H1 (cell line): Measurements from ENCODE around the gene DOCK3. TPM values are rescaled to one million over a fixed set of nuclear protein-coding genes. Genes with fewer than 3 reads are reported as not detected.

Experiments
- BACH1 ChIP-seq: IDR thresholded peaks from 2 replicates; pipeline ENCODE4 v1.6.1; 2012; ENCODE audit warnings: low read length, improper control_type of control experiment
- CBX5 ChIP-seq: fragments of 300-800, 300-1000 bp; sonication (generic); IDR thresholded peaks from 2 replicates; pipeline ENCODE4 v1.7.1; 2016; ENCODE audit warnings: antibody characterized with exemption, low read length, low read depth
- CBX8 ChIP-seq: fragments of 300-800, 300-1000 bp; sonication (generic); IDR thresholded peaks from 2 replicates; pipeline ENCODE4 v1.7.1; 2016; ENCODE audit warnings: low read depth, low read length, borderline replicate concordance
- CHD1 ChIP-seq: IDR thresholded peaks from 2 replicates; pipeline ENCODE4 v1.6.1; 2012; ENCODE audit warnings: low read depth, low read length, improper control_type of control experiment
- CTBP2 ChIP-seq: IDR thresholded peaks from 2 replicates; pipeline ENCODE4 v1.7.0; 2011; ENCODE audit warnings: borderline replicate concordance, mild to moderate bottlenecking, moderate library complexity, mixed read lengths, low read length; ENCODE audit not compliant: insufficient read depth, insufficient read length
- FOSL1 ChIP-seq: IDR thresholded peaks from 2 replicates; pipeline ENCODE4 v1.6.1; 2011; ENCODE audit warnings: mild to moderate bottlenecking, low read depth, low read length, moderate library complexity; ENCODE audit not compliant: insufficient read depth
- GABPA ChIP-seq: IDR thresholded peaks from 2 replicates; pipeline ENCODE4 v1.6.1; 2011; ENCODE audit warnings: mild to moderate bottlenecking, low read length, moderate library complexity, borderline replicate concordance; ENCODE audit not compliant: insufficient read depth
- GTF2F1 ChIP-seq: IDR thresholded peaks from 2 replicates; pipeline ENCODE4 v1.6.1; 2012; ENCODE audit warnings: low read depth, low read length, improper control_type of control experiment, borderline replicate concordance
- JUN ChIP-seq: IDR thresholded peaks from 2 replicates; pipeline ENCODE4 v1.6.1; 2011; ENCODE audit warnings: low read depth, mild to moderate bottlenecking, improper control_type of control experiment, low read length
- KDM4A ChIP-seq: IDR thresholded peaks from one replicate; pipeline ENCODE4 v1.7.1; 2012; ENCODE audit warnings: low read depth, mild to moderate bottlenecking, moderate library complexity, low read length, inconsistent platforms; ENCODE audit not compliant: severe bottlenecking
- KDM5A ChIP-seq: fragments of 200-600 bp; IDR thresholded peaks from 2 replicates; pipeline ENCODE4 v1.7.1; 2012; ENCODE audit warnings: mild to moderate bottlenecking, low read length, inconsistent platforms, mixed read lengths
- MAFK ChIP-seq: IDR thresholded peaks from 2 replicates; pipeline ENCODE4 v1.6.1; 2012; ENCODE audit warnings: low read depth, mild to moderate bottlenecking, improper control_type of control experiment, low read length
- POLR2A ChIP-seq, 2 experiments: IDR thresholded peaks; 1 replicate in 1 of 2; 2 replicates in 1 of 2; pipeline ENCODE4 v1.6.1; 2011; ENCODE audit warnings: low read depth in 2 of 2, low read length in 2 of 2, mild to moderate bottlenecking in 2 of 2; ENCODE audit errors: control extremely low read depth in 1 of 2
- RBBP5 ChIP-seq: IDR thresholded peaks from 2 replicates; pipeline ENCODE4 v1.7.1; 2012; ENCODE audit warnings: low read depth, mild to moderate bottlenecking, inconsistent platforms, low read length, moderate library complexity, borderline replicate concordance
- RFX5 ChIP-seq: IDR thresholded peaks from 2 replicates; pipeline ENCODE4 v1.6.1; 2011; ENCODE audit warnings: low read depth, low read length, improper control_type of control experiment, borderline replicate concordance
- SP2 ChIP-seq: IDR thresholded peaks from 2 replicates; pipeline ENCODE4 v1.6.1; 2012; ENCODE audit warnings: mild to moderate bottlenecking, low read length, inconsistent platforms
- USF2 ChIP-seq: IDR thresholded peaks from 2 replicates; pipeline ENCODE4 v1.6.1; 2011; ENCODE audit warnings: low read length, improper control_type of control experiment
- polyA plus RNA-seq, 7 experiments: library from polyadenylated mRNA; depleted of rRNA in 3 of 7; stranded (reverse) in 5 of 7; unstranded in 2 of 7; fragments of >200 nt in 5 of 7; fragments of 200-250 nt in 2 of 7; gene quantifications; 1 replicate in 5 of 7; 2 replicates in 1 of 7; 4 replicates in 1 of 7; pipeline versions ENCODE4 v1.2.1 to v1.2.3, GENCODE V29; 2011 to 2013; ENCODE audit warnings: missing spikeins in 2 of 7, mixed read lengths in 2 of 7
- total RNA-seq: library from RNA; stranded (reverse); fragmentation: NEBNext Ultra II Directional; extraction: Animal tissue kit (Norgen Biotek cat#: 25700); gene quantifications from 2 replicates; pipeline ENCODE4 v1.2.1, GENCODE V29; 2021
- TF ChIP-seq, protein P1 (sequence below): IDR thresholded peaks from 2 replicates; pipeline ENCODE4 v1.6.1; 2012; ENCODE audit warnings: low read length, inconsistent platforms
- TF ChIP-seq, protein P2 (sequence below): IDR thresholded peaks from 2 replicates; pipeline ENCODE4 v1.6.1; 2011; ENCODE audit warnings: low read depth, mild to moderate bottlenecking, low read length; ENCODE audit not compliant: insufficient read depth
- TF ChIP-seq, protein P3 (sequence below): IDR thresholded peaks from 2 replicates; pipeline ENCODE4 v1.6.1; 2012; ENCODE audit warnings: inconsistent platforms

Gene DOCK3
- total and polyA plus RNA-seq, 2 of the 8 experiments (the other 6 are each of a cell fraction or from before 2014, with no cell fraction given): 2.7 to 5.0 TPM

DNA sequence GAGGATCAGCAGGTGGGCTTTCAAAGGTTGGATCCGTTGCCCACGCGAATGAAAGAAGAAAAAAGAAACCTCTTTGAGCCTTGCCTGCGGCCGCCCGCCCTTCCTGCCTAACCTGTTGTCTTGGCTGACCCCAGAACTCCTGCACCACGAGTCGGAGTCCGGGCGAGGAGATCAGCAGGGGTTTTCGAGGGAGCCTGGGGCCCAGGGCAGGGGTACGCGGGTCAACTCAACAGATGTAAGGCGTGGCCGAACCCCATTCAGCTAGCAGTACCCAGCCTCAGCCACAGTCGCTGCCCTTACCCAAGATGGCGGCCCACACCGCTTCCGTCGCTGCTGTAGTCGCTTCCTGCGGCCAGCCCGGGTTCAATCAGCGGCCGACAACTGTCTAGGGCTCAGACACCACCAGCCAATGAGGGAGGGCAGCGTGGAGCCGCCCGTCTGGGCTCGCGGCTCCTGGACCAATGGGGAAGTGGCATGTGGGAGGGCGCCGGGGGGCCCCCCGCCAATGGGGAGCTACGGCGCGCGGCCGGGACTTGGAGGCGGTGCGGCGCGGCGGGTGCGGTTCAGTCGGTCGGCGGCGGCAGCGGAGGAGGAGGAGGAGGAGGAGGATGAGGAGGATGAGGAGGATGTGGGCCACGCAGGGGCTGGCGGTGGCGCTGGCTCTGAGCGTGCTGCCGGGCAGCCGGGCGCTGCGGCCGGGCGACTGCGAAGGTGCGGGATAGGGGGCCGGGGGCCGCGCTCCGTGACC, 710.2 kb downstream of the DOCK3 start, which contains the start of gene MANF (continued):
- peak; percentile 62 for TF ChIP-seq SP2
- peak; percentile 63 for TF ChIP-seq USF2
- peak; percentile 82; the same call in 1 of the 2 replicates for TF ChIP-seq GABPA
- TF ChIP-seq CTBP2: no peak
- TF ChIP-seq, protein P1, sequence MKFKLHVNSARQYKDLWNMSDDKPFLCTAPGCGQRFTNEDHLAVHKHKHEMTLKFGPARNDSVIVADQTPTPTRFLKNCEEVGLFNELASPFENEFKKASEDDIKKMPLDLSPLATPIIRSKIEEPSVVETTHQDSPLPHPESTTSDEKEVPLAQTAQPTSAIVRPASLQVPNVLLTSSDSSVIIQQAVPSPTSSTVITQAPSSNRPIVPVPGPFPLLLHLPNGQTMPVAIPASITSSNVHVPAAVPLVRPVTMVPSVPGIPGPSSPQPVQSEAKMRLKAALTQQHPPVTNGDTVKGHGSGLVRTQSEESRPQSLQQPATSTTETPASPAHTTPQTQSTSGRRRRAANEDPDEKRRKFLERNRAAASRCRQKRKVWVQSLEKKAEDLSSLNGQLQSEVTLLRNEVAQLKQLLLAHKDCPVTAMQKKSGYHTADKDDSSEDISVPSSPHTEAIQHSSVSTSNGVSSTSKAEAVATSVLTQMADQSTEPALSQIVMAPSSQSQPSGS: no peak
- no peak for TF ChIP-seq MAFK
- TF ChIP-seq JUN: no peak
- TF ChIP-seq POLR2A (IDR thresholded peaks at IDR 0.05; ENCODE audit: control extremely low read depth in 1 of 2, low read depth in 2 of 2, low read length in 2 of 2): peak in 1 of 2 experiments; percentile 85; a peak in 2 of 3 replicates
- TF ChIP-seq CBX8: no peak
- TF ChIP-seq, protein P2, sequence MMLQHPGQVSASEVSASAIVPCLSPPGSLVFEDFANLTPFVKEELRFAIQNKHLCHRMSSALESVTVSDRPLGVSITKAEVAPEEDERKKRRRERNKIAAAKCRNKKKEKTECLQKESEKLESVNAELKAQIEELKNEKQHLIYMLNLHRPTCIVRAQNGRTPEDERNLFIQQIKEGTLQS: no peak
- TF ChIP-seq, protein P3, sequence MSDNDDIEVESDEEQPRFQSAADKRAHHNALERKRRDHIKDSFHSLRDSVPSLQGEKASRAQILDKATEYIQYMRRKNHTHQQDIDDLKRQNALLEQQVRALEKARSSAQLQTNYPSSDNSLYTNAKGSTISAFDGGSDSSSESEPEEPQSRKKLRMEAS: peak; percentile 77
- TF ChIP-seq KDM5A: no peak
- no peak for TF ChIP-seq CBX5
- peak; percentile 39; the same call in 1 of the 2 replicates for TF ChIP-seq RBBP5
- TF ChIP-seq KDM4A: no peak
- peak; percentile 21; the same call in 1 of the 2 replicates for TF ChIP-seq BACH1
- no peak; the same call in 1 of the 2 replicates for TF ChIP-seq GTF2F1
- TF ChIP-seq CHD1: no peak
- TF ChIP-seq FOSL1: no peak
- no peak for TF ChIP-seq RFX5
